Esophagus muscularis mucosa (tissue), 4 donors: ENCODE data around the gene PPM1F. TPM values are rescaled to one million over a fixed set of nuclear protein-coding genes. Genes with fewer than 3 reads are reported as not detected.

Source experiments
- DNase-seq: peaks from one replicate; pipeline ENCODE4 v3.0.0-alpha.2; 2017; ENCODE audit errors: extremely low spot score
- H3K27ac ChIP-seq, 4 donors: fragments of 200-600 bp; sonication (generic); replicated peaks in 1 of 4; 1 replicate in 3 of 4; 2 replicates in 1 of 4; pipeline ENCODE4 v1.5.1; 2016 to 2019; ENCODE audit warnings: mild to moderate bottlenecking in 1 of 4
- H3K27me3 ChIP-seq, 4 donors: fragments of 200-600 bp; sonication (generic); one replicate each; pipeline versions ENCODE4 v1.5.1 to v1.6.0; 2016 to 2019
- H3K36me3 ChIP-seq, 4 donors: fragments of 200-600 bp; sonication (generic); one replicate each; pipeline ENCODE4 v1.5.1; 2016 to 2019
- H3K4me1 ChIP-seq, 4 donors: fragments of 200-600 bp; sonication (generic); one replicate each; pipeline ENCODE4 v1.5.1; 2016 to 2019
- H3K4me3 ChIP-seq, 4 donors: fragments of 200-600 bp; sonication (generic); 1 replicate in 2 of 4; 2 replicates in 2 of 4; pipeline ENCODE4 v1.5.1; 2016 to 2019; ENCODE audit warnings: mild to moderate bottlenecking in 4 of 4, moderate library complexity in 1 of 4
- H3K9me3 ChIP-seq, 4 donors: fragments of 200-600 bp; sonication (generic); 1 replicate in 3 of 4; 2 replicates in 1 of 4; pipeline ENCODE4 v1.5.1; 2016 to 2019
- EP300 ChIP-seq: sonication (generic); formaldehyde crosslinking; IDR thresholded peaks from one replicate; pipeline ENCODE4 v1.6.1; 2017; ENCODE audit warnings: antibody characterized with exemption
- POLR2A ChIP-seq: fragments of 450-650 bp; IDR thresholded peaks from one replicate; pipeline ENCODE4 v1.6.1; 2017; ENCODE audit warnings: antibody characterized with exemption, moderate library complexity, mild to moderate bottlenecking, low read depth
- POLR2AphosphoS5 ChIP-seq, 2 donors: sonication (generic); formaldehyde crosslinking; IDR thresholded peaks; one replicate each; pipeline ENCODE4 v1.6.1; 2017; ENCODE audit warnings: antibody characterized with exemption in 2 of 2
- WGBS: methylation state at CpG from one replicate; pipeline ENCODE4 v1.1.5; 2018; 5-methylcytosine and 5-hydroxymethylcytosine counted together
- intact Hi-C: fragments of 100-400 bp; cut with DNase I; formaldehyde crosslinking; loops from one replicate; pipeline ENCODE4 v1.15.1; 2023
- total RNA-seq, 4 donors: library from RNA; depleted of rRNA; stranded (reverse); fragments of >200 nt; gene quantifications; one replicate each; pipeline versions ENCODE4 v1.1.0 to v1.2.1, GENCODE V29; 2016
- TF ChIP-seq, protein P1 (sequence below), 3 experiments: fragments of 200-600 bp in 2 of 3; fragments of 450-650 bp in 1 of 3; sonication (generic) in 2 of 3; IDR thresholded peaks; one replicate each; pipeline ENCODE4 v1.5.1; 2017 to 2019; ENCODE audit warnings: antibody characterized with exemption in 3 of 3, mild to moderate bottlenecking in 2 of 3, moderate library complexity in 1 of 3

PPM1F gene
- total RNA-seq, 4 donors from 2014 or later = 30.3 to 88.5 (median 74.1) TPM

DNA sequence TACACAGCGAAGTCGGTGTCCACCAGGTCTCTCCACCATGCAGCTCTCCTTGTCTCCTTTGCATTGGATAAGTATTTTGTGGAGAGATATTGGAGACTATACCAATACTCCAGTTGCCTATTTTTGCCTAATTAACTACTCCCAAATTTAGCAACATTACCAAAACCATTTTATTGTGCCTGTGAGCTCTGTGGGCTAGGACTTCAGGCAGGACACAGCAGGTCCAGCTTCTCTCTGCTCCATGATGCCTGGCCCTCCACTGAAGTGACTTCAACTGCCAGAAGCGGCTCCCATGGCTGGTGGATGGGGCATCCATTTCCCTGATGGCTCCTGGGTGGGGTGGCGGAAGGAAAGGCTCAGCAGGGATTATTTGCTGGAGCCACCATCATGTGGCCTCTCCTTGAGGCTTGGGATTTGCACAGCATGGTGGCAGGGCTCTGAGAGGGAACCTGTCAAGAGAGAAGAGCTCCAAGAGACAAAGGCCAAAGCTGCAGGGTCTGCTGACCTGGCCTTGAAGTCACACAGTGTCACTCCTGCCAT is 48.3 kb downstream of the PPM1F start:
- WGBS = 93% methylated on average over 4 of the region's 4 CpGs
- Histone ChIP-seq H3K27me3 (no peaks in the 10 kb centered on the region), H3K4me1 (no peaks in the 10 kb centered on the region), H3K36me3 (peaks cover 0 to 6% (median 0%) of the 10 kb centered on the region in 4 donors), H3K27ac (no peak overlapping the region), H3K4me3 (no peak overlapping the region), H3K9me3 (no peaks in the 10 kb centered on the region)
- no peak for DNase-seq
- TF ChIP-seq, protein P1, sequence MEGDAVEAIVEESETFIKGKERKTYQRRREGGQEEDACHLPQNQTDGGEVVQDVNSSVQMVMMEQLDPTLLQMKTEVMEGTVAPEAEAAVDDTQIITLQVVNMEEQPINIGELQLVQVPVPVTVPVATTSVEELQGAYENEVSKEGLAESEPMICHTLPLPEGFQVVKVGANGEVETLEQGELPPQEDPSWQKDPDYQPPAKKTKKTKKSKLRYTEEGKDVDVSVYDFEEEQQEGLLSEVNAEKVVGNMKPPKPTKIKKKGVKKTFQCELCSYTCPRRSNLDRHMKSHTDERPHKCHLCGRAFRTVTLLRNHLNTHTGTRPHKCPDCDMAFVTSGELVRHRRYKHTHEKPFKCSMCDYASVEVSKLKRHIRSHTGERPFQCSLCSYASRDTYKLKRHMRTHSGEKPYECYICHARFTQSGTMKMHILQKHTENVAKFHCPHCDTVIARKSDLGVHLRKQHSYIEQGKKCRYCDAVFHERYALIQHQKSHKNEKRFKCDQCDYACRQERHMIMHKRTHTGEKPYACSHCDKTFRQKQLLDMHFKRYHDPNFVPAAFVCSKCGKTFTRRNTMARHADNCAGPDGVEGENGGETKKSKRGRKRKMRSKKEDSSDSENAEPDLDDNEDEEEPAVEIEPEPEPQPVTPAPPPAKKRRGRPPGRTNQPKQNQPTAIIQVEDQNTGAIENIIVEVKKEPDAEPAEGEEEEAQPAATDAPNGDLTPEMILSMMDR (IDR thresholded peaks at IDR 0.05) = no peak
- intact Hi-C loops = no loop called here

GRCh38 chr22:21903283-21903682 is 49.4 kb downstream of the PPM1F start:
- peaks cover 0 to 6% (median 0%) of the 10 kb centered on the region in 4 donors for H3K36me3 ChIP-seq
- intact Hi-C loops = no loop called here
- TF ChIP-seq POLR2A (no peak), POLR2AphosphoS5 (IDR thresholded peaks at IDR 0.05) (no peak), EP300 (no peak)
- TF ChIP-seq, protein P1 (IDR thresholded peaks at IDR 0.05) = no peak

DNA sequence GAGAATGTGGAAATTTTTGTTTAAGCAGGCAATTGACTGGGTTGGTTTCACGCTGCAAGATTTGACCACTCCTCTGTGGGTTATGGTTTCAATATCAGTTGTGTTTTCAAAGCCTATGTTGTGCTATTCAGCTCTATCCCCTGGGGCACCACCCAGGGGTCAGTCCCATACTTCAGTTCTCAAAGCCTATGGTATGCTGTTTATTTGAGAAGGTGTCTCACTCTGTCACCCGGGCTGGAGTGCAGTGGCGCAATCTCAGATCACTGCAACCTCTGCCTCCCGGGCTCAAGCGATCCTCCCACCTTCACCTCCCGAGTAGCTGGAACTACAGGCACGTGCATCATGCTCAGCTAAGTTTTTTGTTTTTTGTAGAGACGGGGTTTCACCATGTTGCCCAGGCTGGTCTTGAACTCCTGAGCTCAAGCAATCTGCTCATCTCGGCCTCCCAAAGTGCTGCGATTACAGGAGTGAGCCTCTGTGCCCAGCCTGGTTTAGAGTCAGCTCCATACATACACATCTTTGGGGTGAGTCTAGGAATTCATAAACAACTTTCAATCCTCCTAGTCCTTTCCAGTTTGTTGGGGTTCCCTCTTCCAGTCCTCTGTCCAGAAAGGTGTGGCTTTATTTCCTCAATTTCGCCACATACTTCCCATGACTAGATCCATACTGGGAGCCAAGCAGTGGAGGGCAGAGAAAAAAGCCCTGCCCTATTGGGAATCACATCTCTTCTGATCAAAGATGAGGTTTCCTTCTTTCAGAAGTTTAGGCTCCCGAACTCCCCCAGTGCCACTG is 50.2 kb downstream of the PPM1F start:
- H3K4me3 ChIP-seq = no peak overlapping the region
- no peaks in the 10 kb centered on the region for H3K9me3 ChIP-seq
- H3K36me3 ChIP-seq = peaks cover 0 to 6% (median 0%) of the 10 kb centered on the region in 4 donors
- H3K27me3 ChIP-seq = no peaks in the 10 kb centered on the region
- H3K27ac ChIP-seq = no peak overlapping the region
- H3K4me1 ChIP-seq = no peaks in the 10 kb centered on the region
- TF ChIP-seq POLR2AphosphoS5 (IDR thresholded peaks at IDR 0.05) (no peak), EP300 (no peak), POLR2A (no peak)
- TF ChIP-seq, protein P1 (IDR thresholded peaks at IDR 0.05) = no peak
- intact Hi-C loops = no loop called here
- 90% methylated on average over 12 of the region's 12 CpGs for WGBS
- DNase-seq = no peak

More at GRCh38 chr22:21903283-21903682, 49.4 kb downstream of the PPM1F start:
- Histone ChIP-seq H3K27ac (no peak overlapping the region), H3K9me3 (no peaks in the 10 kb centered on the region), H3K4me1 (no peaks in the 10 kb centered on the region), H3K27me3 (no peaks in the 10 kb centered on the region), H3K4me3 (no peak overlapping the region)
- WGBS = 88% methylated on average over 4 of the region's 4 CpGs
- DNase-seq = no peak

- Histone ChIP-seq H3K4me1 (no peaks in the 10 kb centered on the region), H3K9me3 (no peaks in the 10 kb centered on the region), H3K4me3 (no peak overlapping the region), H3K36me3 (no peaks in the 10 kb centered on the region), H3K27ac (no peak overlapping the region), H3K27me3 (no peaks in the 10 kb centered on the region)
- TF ChIP-seq, protein P1 (IDR thresholded peaks at IDR 0.05) = no peak
- no peak for TF ChIP-seq EP300
- no peak for TF ChIP-seq POLR2AphosphoS5 (IDR thresholded peaks at IDR 0.05)
- no peak for TF ChIP-seq POLR2A
- DNase-seq = no peak
- WGBS = 91% methylated on average over 1 of the region's 1 CpG
- intact Hi-C loops = no loop called here
Measured at GRCh38 chr22:21898354-21898896, 54.2 kb downstream of the PPM1F start.
